Epidermal melanocyte (primary cell): ENCODE results near the gene GRID1.

ENCODE experiments used
- DNase-seq: peaks from one replicate; pipeline ENCODE4 v3.0.0; 2011; ENCODE audit warnings: low spot score; ENCODE audit not compliant: insufficient read length

Gene GRID1

GRCh38 chr10:86366033-86366901 lies at the start of gene GRID1:
Gene GRID1, minus strand, starts transcription at chr10:86366795.
- no peak for DNase-seq

GRCh38 chr10:86415583-86415982 lies 49.0 kb upstream of the GRID1 start:
- DNase-seq: no peak

DNA sequence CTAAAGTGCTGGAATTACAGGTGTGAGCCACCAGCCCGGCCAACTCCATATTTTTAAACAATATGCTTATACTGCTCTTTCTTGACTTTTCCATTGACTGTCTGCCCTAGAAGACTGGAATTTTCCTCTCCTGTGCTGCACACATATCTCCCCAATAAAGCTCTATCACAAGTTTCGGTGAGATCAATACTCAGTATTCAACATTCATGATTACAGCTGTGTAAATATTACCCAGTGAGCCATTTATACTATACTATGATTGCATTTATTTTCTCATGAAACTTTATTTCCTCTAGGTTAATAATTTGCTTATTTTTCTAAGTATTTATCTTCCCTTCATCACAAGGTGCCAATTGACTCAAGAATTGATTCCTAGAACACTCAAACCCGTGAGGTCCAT lies 48.5 kb upstream of the GRID1 start:
- DNase-seq: no peak

DNA sequence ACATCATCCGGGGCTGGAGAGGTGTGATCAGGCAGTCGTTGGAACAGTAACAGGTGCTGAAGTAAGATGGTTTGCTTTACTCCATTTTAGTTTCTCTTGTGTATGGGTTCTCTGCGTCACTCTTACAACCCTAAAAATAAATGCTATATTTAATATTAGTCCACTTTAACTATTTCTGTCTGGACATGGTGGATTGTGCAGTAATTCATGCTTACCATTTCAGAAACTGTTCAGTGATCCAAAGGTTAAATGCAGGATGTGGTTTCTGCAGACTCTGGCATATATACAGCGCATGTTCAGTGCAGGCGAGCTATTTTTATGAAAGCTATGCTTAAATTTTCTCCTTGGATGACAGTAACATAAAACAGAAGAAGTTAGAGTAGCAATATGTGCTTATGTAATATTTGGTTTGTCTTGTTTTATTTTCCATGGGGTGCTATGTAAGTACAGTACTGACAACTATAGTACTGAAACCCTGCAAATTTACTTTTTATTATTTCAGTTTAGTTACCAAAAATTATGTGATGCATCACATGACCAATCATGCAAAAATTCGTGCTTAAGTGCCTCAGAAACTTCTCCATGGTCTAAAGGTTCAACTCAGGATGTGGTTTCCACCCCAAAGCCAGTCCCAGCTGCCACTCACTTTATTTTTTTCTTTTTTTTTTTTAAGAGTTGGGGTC lies 46.6 kb upstream of the GRID1 start:
- no peak for DNase-seq

DNA sequence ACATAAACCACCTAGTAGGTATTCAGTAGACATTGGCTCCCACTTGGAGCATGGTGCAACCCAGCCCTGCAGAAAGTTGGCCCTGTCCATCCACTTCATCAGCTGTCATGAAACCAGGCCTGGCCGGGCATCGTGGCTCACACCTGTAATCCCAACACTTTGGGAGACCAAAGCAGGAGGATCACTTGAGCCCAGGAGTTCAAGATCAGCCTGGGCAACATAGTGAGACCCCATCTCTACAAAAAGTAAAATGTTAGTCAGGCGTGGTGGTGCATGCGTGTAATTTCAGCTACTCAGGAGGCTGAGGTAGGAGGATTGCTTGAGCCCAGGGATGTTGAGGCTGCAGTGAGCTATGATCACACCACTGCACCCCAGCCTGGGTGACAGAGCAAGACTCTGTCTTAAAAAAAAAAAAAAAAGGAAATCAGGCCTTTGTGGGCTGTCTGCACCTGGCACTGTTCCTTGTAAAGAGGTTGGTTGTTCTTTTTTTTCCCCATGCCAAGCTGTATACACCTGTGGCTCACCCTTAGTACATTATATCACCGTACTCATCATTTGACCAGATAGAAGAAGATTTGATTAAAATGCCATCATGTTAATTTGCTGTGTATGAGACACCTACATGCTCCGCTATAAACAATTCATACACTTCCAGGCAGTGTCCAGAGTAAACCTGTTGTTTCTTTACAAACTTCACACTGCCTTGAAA lies 45.4 kb upstream of the GRID1 start:
- DNase-seq: no peak

GRCh38 chr10:86411281-86411841 lies 44.8 kb upstream of the GRID1 start:
- DNase-seq: no peak

GRCh38 chr10:86410542-86411124 lies 44.0 kb upstream of the GRID1 start:
- no peak for DNase-seq

DNA sequence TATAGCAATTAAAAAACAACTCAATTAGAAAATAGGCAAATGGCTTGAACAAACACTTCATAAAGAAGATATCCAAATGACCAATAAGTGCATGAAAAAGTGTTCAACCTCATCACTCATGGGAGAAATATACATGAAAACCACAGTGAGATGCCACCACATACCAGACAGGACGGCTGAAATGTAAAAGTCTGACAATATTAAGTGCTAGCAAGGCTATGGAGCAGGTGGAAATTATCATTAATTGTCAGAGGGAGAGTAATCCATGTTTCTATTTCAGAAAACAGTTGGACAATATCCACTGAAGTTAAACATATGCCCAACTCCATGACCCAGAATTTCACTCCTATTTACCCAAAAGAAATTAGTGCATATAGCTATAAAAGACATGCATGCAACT lies 42.6 kb upstream of the GRID1 start:
- no peak for DNase-seq

DNA sequence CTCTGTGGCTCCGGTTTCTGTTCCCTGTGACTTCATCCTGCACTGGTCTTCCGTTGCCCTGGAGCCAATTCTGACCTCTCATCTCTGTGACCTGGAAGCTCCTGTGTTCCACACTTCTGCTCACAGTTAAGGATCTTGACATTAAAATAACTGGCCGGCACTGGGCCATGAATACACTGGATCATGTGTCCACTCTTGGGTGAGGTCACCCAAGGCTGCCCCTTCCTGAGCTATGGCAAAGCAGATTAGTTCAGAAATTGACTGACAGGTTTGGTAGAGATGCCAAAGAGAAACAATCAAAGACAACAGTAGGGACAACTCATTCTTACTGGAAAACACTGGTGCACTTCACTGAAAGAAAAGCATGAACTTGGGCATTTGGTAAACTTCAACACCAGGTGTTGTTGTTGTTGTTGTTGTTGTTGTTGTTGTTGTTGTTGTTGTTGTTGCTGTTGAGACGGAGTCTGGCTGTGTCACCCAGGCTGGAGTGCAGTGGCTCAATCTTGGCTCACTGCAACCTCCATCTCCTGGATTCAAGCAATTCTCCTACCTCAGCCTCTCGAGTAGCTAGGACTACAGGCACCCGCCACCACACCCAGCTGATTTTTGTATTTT lies 36.7 kb upstream of the GRID1 start:
- DNase-seq: no peak

- DNase-seq: no peak
Observed at GRCh38 chr10:86402283-86402941, 35.8 kb upstream of the GRID1 start.

GRCh38 chr10:86401588-86402282 lies 35.1 kb upstream of the GRID1 start:
- no peak for DNase-seq

- DNase-seq: no peak
Observed at GRCh38 chr10:86400705-86401587, 34.4 kb upstream of the GRID1 start.

- DNase-seq: peak; percentile 93
Observed at GRCh38 chr10:86399879-86400704, 33.5 kb upstream of the GRID1 start.

DNA sequence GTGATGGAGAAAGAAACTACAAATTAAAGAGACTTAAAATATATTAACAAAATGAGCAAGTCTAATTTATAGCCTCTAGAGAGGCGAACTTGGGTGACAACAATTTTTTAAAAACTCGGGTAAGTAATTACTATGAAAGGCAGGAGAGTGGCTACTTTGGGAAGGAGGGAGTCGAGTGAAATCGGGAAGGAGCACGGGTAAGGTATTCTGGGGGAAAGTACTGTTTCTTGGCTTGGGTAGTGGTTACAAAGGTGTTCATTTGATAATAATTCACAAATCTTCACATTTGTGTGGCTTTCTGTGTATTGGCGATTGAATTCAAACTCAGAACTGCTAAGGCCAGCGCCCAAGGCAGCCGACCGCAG lies 32.9 kb upstream of the GRID1 start:
- DNase-seq: no peak

GRCh38 chr10:86397120-86397519 lies 30.5 kb upstream of the GRID1 start:
- DNase-seq: no peak

DNA sequence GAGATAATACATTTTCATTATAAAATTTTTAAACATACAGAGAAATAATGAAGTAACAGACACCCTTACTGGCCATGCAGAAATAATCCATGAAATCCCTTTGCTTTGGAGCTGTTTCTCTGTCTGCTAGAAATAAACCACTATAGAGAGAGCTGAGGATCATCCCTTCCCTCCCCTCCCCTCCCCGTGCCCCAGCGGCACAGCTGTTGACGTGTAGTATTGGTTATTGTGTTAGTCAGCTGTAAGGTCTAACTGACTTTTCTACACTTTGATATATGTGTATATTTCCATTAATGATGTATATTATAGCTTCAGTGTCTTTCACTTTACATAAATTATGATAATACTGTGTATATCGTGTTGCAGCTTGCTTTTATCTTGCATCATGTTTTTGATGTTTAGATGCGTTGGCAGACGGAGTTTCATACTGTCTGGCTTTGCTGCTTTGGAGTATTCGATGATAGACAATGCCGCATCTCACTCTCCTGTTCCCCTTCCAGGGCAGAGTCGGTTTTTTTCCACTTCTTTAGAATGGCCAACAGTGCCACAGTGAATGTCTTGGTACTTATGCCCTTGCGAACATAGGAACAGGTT lies 27.4 kb upstream of the GRID1 start:
- no peak for DNase-seq

DNA sequence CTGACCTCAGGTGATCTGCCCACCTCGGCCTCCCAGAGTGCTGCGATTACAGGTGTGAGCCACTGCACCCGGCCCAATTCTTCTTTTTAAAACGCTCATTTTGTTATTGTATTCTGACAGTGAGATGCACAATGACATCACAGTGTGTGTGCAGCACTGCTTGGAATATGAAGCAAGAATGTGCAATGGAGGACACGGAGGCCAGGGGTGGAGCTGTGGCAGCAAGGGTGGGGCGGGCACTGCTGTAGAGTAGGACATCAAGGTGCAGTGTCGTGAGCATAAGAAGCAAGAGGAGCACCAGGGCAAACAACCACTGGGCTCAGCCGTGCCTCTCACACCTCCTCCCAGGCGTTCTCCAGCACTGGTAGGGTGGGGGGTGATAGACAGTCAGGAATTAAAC lies 26.8 kb upstream of the GRID1 start:
- DNase-seq: no peak

GRCh38 chr10:86392723-86393094 lies 26.1 kb upstream of the GRID1 start:
- no peak for DNase-seq
